B cell (primary cell): Measurements from ENCODE around the gene SFT2D2.

Experiments used
- CTCF ChIP-seq: fragments of 200-600 bp; IDR thresholded peaks from one replicate; pipeline ENCODE4 v1.8.0; 2022; ENCODE audit warnings: antibody characterized with exemption, mild to moderate bottlenecking
- EZH2 ChIP-seq: IDR thresholded peaks from 2 replicates; pipeline ENCODE4 v1.6.1; 2012; ENCODE audit warnings: borderline replicate concordance, low read depth, mild to moderate bottlenecking, moderate library complexity, low read length; ENCODE audit not compliant: insufficient read depth, poor library complexity, severe bottlenecking

GRCh38 chr1:168210312-168210711, 15.5 kb upstream of the SFT2D2 start:
- TF ChIP-seq CTCF (no peak), EZH2 (no peak)
